NK-92 (cell line): ENCODE results near the gene POLG.

ENCODE experiments used
- DNase-seq: peaks from one replicate; lab custom pipeline; 2025; ENCODE audit not compliant: unreplicated experiment; lab: John Stamatoyannopoulos, UW

Gene POLG

GRCh38 chr15:89370120-89370977 is 35.7 kb upstream of the POLG start:
- DNase-seq = no peak

GRCh38 chr15:89369341-89369947 is 34.8 kb upstream of the POLG start:
- DNase-seq = no peak

- no peak for DNase-seq
These were observed 34.1 kb upstream of the POLG start for GRCh38 chr15:89368566-89369223.

- DNase-seq = no peak
These were observed 33.1 kb upstream of the POLG start for GRCh38 chr15:89367485-89368451.

GRCh38 chr15:89366656-89367393 is 32.2 kb upstream of the POLG start:
- no peak for DNase-seq

- no peak for DNase-seq
These were observed 30.9 kb upstream of the POLG start for GRCh38 chr15:89365462-89366065.

GRCh38 chr15:89364741-89365450 is 30.3 kb upstream of the POLG start:
- no peak for DNase-seq

- DNase-seq = no peak
These were observed 29.7 kb upstream of the POLG start for GRCh38 chr15:89364341-89364740.

- no peak for DNase-seq
These were observed 29.1 kb upstream of the POLG start for GRCh38 chr15:89363770-89364169.

- DNase-seq = no peak
These were observed 28.5 kb upstream of the POLG start for GRCh38 chr15:89363133-89363532.

GRCh38 chr15:89362203-89363101 is 27.8 kb upstream of the POLG start:
- no peak for DNase-seq

- no peak for DNase-seq
These were observed 27.0 kb upstream of the POLG start for GRCh38 chr15:89361451-89362202.

- no peak for DNase-seq
These were observed 25.8 kb upstream of the POLG start for GRCh38 chr15:89360294-89360971.

GRCh38 chr15:89359471-89360293 is 25.1 kb upstream of the POLG start:
- DNase-seq = no peak

GRCh38 chr15:89358755-89359439 is 24.3 kb upstream of the POLG start:
- no peak for DNase-seq

GRCh38 chr15:89358435-89358754 is 23.8 kb upstream of the POLG start:
- no peak for DNase-seq
